HG03045 (cell line): ENCODE measurements around the gene FSD1.
"Not testable (repeated sequence)": the region's sequence is repeated elsewhere in the genome, so short reads cannot be mapped to it uniquely, and the experiment has no call there.

Source experiments
- ATAC-seq: cut with Tn5 transposase; IDR thresholded peaks from one replicate; pipeline ENCODE4 v1.9.1; 2021; ENCODE audit warnings: mild to moderate bottlenecking, moderate library complexity; ENCODE audit not compliant: unreplicated experiment

Gene FSD1

GRCh38 chr19:4342314-4342614 is 37.9 kb downstream of the FSD1 start:
- no peak for ATAC-seq

GRCh38 chr19:4342615-4343369 is 38.4 kb downstream of the FSD1 start:
- ATAC-seq = peak; percentile 85

GRCh38 chr19:4343370-4344307 is 39.2 kb downstream of the FSD1 start, which contains the start of gene MPND:
Gene MPND, plus strand, starts transcription at chr19:4343562. Its CDS starts 32 bp downstream, at chr19:4343594.
- peak; percentile 55 for ATAC-seq

GRCh38 chr19:4345342-4346019 is 41.1 kb downstream of the FSD1 start:
- ATAC-seq = no peak

GRCh38 chr19:4346020-4346383 is 41.6 kb downstream of the FSD1 start:
- ATAC-seq = no peak

GRCh38 chr19:4347521-4347920 is 43.1 kb downstream of the FSD1 start:
- ATAC-seq = no peak

GRCh38 chr19:4349225-4349624 is 44.8 kb downstream of the FSD1 start:
- not testable (repeated sequence) for ATAC-seq

GRCh38 chr19:4350111-4350510 is 45.7 kb downstream of the FSD1 start:
- no peak for ATAC-seq

- ATAC-seq = no peak
These were observed 46.3 kb downstream of the FSD1 start for GRCh38 chr19:4350726-4351125.

- ATAC-seq = no peak
These were observed 48.3 kb downstream of the FSD1 start for GRCh38 chr19:4352701-4353121.

- no peak for ATAC-seq
These were observed 49.9 kb downstream of the FSD1 start for GRCh38 chr19:4354282-4354681.

GRCh38 chr19:4354897-4355296 is 50.5 kb downstream of the FSD1 start:
- no peak for ATAC-seq

- ATAC-seq = no peak
These were observed 52.8 kb downstream of the FSD1 start for GRCh38 chr19:4357095-4357797.

GRCh38 chr19:4357921-4358326 is 53.5 kb downstream of the FSD1 start:
- no peak for ATAC-seq

- ATAC-seq = no peak
These were observed 54.6 kb downstream of the FSD1 start for GRCh38 chr19:4358709-4359626.

- no peak for ATAC-seq
These were observed 55.2 kb downstream of the FSD1 start for GRCh38 chr19:4359627-4360000.

- ATAC-seq = no peak
These were observed 55.7 kb downstream of the FSD1 start for GRCh38 chr19:4360081-4360569.

GRCh38 chr19:4360641-4361151 is 56.3 kb downstream of the FSD1 start:
- ATAC-seq = no peak
